ENCODE results near the gene PCDHGC4. TPM values are rescaled to one million over a fixed set of nuclear protein-coding genes. Genes with fewer than 3 reads are reported as not detected.

PCDHGC4 gene
- total and polyA plus RNA-seq, 9 donors: 0.22 to 4.5 (median 2.3) TPM

- Histone ChIP-seq H3K36me3 (no peaks in the 10 kb centered on the region), H3K9me3 (no peaks in the 10 kb centered on the region), H3K4me1 (ENCODE audit: insufficient read depth) (peaks cover 2% of the 10 kb centered on the region), H3K27ac (no peak overlapping the region), H3K4me3 (no peak overlapping the region), H3K27me3 (no peaks in the 10 kb centered on the region)
- 60 to 80% (median 71%) methylated on average over 3 of the region's 3 CpGs for WGBS, 3 donors
- TF ChIP-seq CTCF (IDR thresholded peaks at IDR 0.05) (no peak), POLR2A (IDR thresholded peaks at IDR 0.05) (no peak), EP300 (IDR thresholded peaks at IDR 0.05) (no peak)
- DNase-seq: no peak
- intact Hi-C loops (cut with DNase I): loop anchor here in 2 of 4 donors (5.0 to 10.0 kb wide), 2 partner anchors 37 to 105 kb away; partner anchors contain the start of genes PCDHGA10 (in 1 of the 2) and PCDHGB7 (in 1 of the 2)
Observed at GRCh38 chr5:141519605-141520565, 35.1 kb downstream of the PCDHGC4 start.

- no peaks in the 10 kb centered on the region for H3K36me3 ChIP-seq
- H3K4me1 ChIP-seq (ENCODE audit: insufficient read depth): no peaks in the 10 kb centered on the region
- H3K27me3 ChIP-seq: no peaks in the 10 kb centered on the region
- DNase-seq: no peak
- WGBS, 3 donors: 0 to 14% (median 10%) methylated on average over 2 of the region's 2 CpGs
- no peaks in the 10 kb centered on the region for H3K9me3 ChIP-seq
- H3K27ac ChIP-seq: no peak overlapping the region
- intact Hi-C loops (cut with DNase I): loop anchor here in 1 of 4 donors (10.0 kb wide), 1 partner anchor 107 kb away; the partner anchor contains the start of genes PCDHGA10 and PCDHGB7
- H3K4me3 ChIP-seq: no peak overlapping the region
- TF ChIP-seq EP300 (IDR thresholded peaks at IDR 0.05) (no peak), CTCF (IDR thresholded peaks at IDR 0.05) (no peak), POLR2A (IDR thresholded peaks at IDR 0.05) (no peak)
Observed at GRCh38 chr5:141521244-141521781, 36.5 kb downstream of the PCDHGC4 start.

GRCh38 chr5:141522301-141522700, 37.5 kb downstream of the PCDHGC4 start:
- Histone ChIP-seq H3K27ac (no peak overlapping the region), H3K4me3 (no peak overlapping the region), H3K9me3 (no peaks in the 10 kb centered on the region), H3K4me1 (ENCODE audit: insufficient read depth) (no peaks in the 10 kb centered on the region), H3K27me3 (no peaks in the 10 kb centered on the region), H3K36me3 (no peaks in the 10 kb centered on the region)
- DNase-seq: no peak
- intact Hi-C loops (cut with DNase I): loop anchor here in 1 of 4 donors (10.0 kb wide), 1 partner anchor 108 kb away; the partner anchor contains the start of genes PCDHGA10 and PCDHGB7
- WGBS, 3 donors: 43 to 58% (median 43%) methylated on average over 2 of the region's 2 CpGs
- TF ChIP-seq CTCF (IDR thresholded peaks at IDR 0.05) (no peak), POLR2A (IDR thresholded peaks at IDR 0.05) (no peak), EP300 (IDR thresholded peaks at IDR 0.05) (no peak)

- no peaks in the 10 kb centered on the region for H3K27me3 ChIP-seq
- H3K36me3 ChIP-seq: no peaks in the 10 kb centered on the region
- no peak overlapping the region for H3K4me3 ChIP-seq
- no peaks in the 10 kb centered on the region for H3K4me1 ChIP-seq (ENCODE audit: insufficient read depth)
- TF ChIP-seq POLR2A (IDR thresholded peaks at IDR 0.05): no peak
- no peak for TF ChIP-seq EP300 (IDR thresholded peaks at IDR 0.05)
- no peak for TF ChIP-seq CTCF (IDR thresholded peaks at IDR 0.05)
- H3K9me3 ChIP-seq: no peaks in the 10 kb centered on the region
- no peak overlapping the region for H3K27ac ChIP-seq
- 67 to 81% (median 69%) methylated on average over 8 of the region's 8 CpGs for WGBS, 3 donors
- DNase-seq: no peak
- intact Hi-C loops (cut with DNase I): loop anchor here in 1 of 4 donors (10.0 kb wide), 1 partner anchor 109 kb away; the partner anchor contains the start of genes PCDHGA10 and PCDHGB7
Observed at GRCh38 chr5:141523991-141524390, 39.2 kb downstream of the PCDHGC4 start.
